Sigmoid colon (tissue), 4 donors: ENCODE results near the gene EME2.

Experiments used
- CTCF ChIP-seq, 4 experiments: fragments of 450-650 bp in 3 of 4; fragments of 200-600 bp in 1 of 4; IDR thresholded peaks; one replicate each; pipeline ENCODE4 v1.5.1; 2016 to 2019; ENCODE audit warnings: antibody characterized with exemption in 4 of 4, mild to moderate bottlenecking in 3 of 4, moderate library complexity in 2 of 4
- EP300 ChIP-seq, 4 donors: sonication (generic); formaldehyde crosslinking; IDR thresholded peaks; one replicate each; pipeline ENCODE4 v1.6.1; 2017; ENCODE audit warnings: antibody characterized with exemption in 4 of 4
- POLR2A ChIP-seq, 2 donors: fragments of 450-650 bp; IDR thresholded peaks; one replicate each; pipeline ENCODE4 v1.6.1; 2016; ENCODE audit warnings: antibody characterized with exemption in 2 of 2, mild to moderate bottlenecking in 2 of 2, moderate library complexity in 2 of 2
- POLR2AphosphoS5 ChIP-seq, 4 donors: sonication (generic); formaldehyde crosslinking; IDR thresholded peaks; one replicate each; pipeline ENCODE4 v1.6.1; 2017; ENCODE audit warnings: antibody characterized with exemption in 4 of 4

- TF ChIP-seq CTCF (IDR thresholded peaks at IDR 0.05) (no peak), EP300 (IDR thresholded peaks at IDR 0.05) (no peak), POLR2A (IDR thresholded peaks at IDR 0.05) (no peak), POLR2AphosphoS5 (IDR thresholded peaks at IDR 0.05) (no peak)
These were observed 8.6 kb downstream of the EME2 start for GRCh38 chr16:1781254-1781653.
